ENCODE results near the gene COBL.

Gene COBL

DNA sequence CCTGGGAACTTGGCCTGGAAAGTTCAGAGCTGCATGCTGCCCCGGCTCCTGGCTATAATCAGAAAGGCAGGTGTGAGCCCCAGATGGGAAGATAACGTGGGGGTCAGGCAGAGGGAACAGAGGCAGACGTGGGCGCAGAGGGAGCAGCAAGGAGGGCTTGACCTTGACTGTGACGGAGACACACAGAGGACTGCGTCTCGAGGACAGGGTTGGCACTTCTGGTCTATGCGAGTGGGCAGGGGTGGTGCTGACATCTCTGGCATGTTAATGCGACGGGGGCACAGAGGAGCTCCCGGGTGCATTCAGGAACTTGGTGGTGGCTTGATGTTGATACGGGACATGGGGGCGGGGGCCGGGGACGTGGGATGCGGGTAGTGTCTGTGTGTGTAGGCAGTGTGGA, 301.8 kb downstream of the COBL start:
- no peak for DNase-seq (ENCODE audit: low read depth)
- TF ChIP-seq, protein P1, sequence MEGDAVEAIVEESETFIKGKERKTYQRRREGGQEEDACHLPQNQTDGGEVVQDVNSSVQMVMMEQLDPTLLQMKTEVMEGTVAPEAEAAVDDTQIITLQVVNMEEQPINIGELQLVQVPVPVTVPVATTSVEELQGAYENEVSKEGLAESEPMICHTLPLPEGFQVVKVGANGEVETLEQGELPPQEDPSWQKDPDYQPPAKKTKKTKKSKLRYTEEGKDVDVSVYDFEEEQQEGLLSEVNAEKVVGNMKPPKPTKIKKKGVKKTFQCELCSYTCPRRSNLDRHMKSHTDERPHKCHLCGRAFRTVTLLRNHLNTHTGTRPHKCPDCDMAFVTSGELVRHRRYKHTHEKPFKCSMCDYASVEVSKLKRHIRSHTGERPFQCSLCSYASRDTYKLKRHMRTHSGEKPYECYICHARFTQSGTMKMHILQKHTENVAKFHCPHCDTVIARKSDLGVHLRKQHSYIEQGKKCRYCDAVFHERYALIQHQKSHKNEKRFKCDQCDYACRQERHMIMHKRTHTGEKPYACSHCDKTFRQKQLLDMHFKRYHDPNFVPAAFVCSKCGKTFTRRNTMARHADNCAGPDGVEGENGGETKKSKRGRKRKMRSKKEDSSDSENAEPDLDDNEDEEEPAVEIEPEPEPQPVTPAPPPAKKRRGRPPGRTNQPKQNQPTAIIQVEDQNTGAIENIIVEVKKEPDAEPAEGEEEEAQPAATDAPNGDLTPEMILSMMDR (conservative IDR thresholded peaks at IDR 0.05; ENCODE audit: low read length): no peak

DNA sequence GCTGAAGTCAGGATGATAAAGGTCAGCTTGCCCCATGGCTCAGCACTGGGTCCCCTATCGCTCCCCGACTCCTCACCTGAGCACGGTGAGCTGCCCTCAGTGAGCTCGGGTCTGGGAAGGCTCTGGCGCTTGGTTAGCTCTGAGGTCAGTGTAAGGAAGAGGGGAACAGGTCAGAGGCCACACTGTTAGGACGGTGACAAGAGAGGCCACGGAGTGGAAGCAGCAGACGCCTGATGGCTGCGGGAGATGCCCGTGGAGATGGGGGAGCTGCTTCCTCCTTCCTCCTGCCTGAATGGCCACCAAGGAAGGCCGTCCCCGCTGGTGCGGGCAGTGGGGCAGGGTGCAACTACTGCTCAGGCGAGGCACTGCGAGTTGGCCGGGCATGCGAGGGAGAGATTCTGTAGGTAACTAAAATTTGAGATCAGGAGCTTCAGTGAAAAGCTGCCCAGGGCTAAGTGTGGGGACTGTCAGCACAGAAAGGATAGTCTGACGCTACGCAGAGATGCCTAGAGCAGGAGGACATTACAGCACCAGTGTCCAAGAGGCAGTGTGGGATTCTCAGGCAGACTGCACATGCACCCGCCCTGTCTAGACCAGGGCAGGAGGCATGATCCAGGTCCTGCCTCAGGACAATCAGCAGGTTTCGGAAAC, 302.6 kb downstream of the COBL start:
- no peak overlapping the region for H3K4me3 ChIP-seq (ENCODE audit: low read length)
- no peak for DNase-seq (ENCODE audit: low read depth)

More for the DNA sequence above, 301.8 kb downstream of the COBL start:
- no peak overlapping the region for H3K4me3 ChIP-seq (ENCODE audit: low read length)

DNA sequence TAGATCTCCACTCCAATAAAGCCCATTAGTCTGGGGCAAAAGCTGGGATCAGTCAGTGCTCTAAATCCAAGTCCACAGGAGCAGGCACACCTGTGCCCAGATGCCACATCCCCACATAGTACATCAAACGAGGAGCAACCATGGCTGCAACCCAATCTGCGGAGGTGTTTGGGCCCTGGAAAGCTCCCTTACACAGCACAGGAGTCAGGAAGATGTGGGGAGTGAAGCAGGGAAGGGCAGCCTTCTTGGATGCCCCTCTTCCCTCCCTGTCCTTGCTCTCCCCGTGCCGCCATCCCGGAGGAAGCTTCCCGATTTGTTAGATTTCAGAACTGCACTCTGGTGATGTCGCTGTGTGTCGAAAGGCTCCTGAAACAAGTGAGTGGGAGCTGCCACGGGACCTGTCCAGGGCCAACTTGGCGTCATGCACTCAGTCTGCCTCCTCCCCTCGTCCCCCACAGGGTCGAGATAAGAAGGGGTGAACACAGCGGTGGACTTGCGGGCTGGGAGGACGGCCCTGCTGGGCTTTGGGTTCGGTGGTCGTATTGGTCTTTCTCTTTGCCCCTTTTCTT, 303.3 kb downstream of the COBL start:
- no peak overlapping the region for H3K4me3 ChIP-seq (ENCODE audit: low read length)
- TF ChIP-seq, protein P1 (conservative IDR thresholded peaks at IDR 0.05; ENCODE audit: low read length): no peak

More for the DNA sequence above, 302.6 kb downstream of the COBL start:
- TF ChIP-seq, protein P1 (conservative IDR thresholded peaks at IDR 0.05; ENCODE audit: low read length): no peak

DNA sequence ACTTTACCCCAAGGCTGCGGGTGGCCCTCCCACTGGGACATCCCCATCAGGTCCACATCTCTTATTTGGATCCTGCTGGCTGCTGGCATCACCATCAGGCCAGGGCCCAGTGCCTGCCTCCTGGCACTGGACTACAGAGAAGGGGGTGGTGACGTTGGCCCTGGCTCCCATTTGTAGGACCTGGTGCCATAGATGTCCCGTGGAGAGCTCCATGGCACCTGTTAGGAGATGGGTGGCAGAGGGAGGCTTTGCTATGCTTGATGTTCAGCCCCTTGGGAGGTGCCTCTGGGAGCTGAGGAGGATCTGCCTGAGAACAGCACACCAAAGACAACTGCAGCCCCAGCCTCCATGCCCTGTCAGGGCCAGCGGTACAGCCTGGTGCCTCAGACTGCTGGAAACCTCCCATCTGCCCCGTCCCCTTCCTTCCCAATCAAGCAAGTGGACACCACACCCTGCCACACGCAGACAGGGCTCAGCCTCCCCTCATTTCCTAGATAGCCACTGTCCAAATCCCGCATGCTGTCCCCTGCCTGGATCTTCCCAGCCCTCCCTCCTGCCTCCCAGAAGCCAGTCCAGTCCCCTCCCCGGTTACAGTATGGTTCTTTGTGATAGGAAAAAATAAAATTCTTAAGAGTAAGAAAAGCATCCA, 303.9 kb downstream of the COBL start:
- no peak for DNase-seq (ENCODE audit: low read depth)
- no peak overlapping the region for H3K4me3 ChIP-seq (ENCODE audit: low read length)
- TF ChIP-seq, protein P1 (conservative IDR thresholded peaks at IDR 0.05; ENCODE audit: low read length): no peak

More for the DNA sequence above, 303.3 kb downstream of the COBL start:
- DNase-seq (ENCODE audit: low read depth): no peak

DNA sequence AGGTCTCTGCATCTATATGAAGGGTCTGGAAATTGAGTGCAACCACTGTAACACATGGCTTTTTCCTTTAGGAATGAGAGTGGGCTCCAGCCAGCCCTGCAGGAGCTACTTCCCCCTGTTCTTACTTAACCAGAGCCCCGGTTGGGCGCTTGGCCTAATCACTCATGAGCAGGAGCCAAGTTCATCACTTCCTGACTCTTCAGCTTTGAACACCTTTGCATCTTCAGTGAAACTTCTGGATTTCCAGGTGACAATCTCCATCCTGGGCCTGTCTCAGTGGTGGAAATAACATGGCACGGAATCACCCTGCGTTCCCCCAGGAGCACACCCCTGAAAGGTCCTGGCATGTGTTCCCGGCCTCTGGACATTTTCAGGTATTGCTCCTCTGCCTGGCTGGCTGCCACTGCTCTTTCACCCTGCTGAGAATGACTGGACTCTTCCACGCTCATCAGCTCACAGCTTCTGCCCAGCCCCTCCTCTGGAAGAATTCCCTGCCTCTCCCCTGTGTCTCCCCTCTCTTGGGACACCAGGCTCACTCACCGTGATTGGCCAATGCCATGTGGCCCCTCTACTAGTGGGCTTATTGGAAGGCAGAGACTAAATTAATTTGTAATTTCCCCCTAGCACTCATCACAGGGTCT, 304.8 kb downstream of the COBL start:
- H3K4me3 ChIP-seq (ENCODE audit: low read length): no peak overlapping the region
- DNase-seq (ENCODE audit: low read depth): no peak
- TF ChIP-seq, protein P1 (conservative IDR thresholded peaks at IDR 0.05; ENCODE audit: low read length): no peak

DNA sequence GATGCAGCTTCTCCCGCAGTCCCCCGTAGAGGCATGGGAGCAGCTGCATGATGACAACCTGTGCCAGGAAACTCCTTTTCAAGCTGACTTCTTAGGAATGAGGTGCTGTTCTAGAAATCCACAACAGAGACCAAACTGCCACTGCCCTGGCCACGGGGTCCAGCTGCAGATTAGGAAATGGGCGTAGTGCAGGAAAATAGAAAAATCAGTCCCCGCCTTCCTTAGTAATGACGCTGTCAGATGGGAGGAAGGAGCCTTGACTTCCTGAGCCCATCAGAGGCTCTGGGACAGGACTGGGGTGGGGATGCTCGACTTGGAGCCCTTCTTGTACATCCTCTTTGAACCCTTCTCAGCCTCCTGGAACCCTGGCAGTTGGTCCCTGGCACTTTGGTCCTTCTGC, 306.1 kb downstream of the COBL start:
- no peak for DNase-seq (ENCODE audit: low read depth)
- TF ChIP-seq, protein P1 (conservative IDR thresholded peaks at IDR 0.05; ENCODE audit: low read length): no peak
- no peak overlapping the region for H3K4me3 ChIP-seq (ENCODE audit: low read length)
